MG63 (cell line): Measurements from ENCODE around the gene NOP9. TPM values are rescaled to one million over a fixed set of nuclear protein-coding genes. Genes with fewer than 3 reads are reported as not detected.
A peak's percentile ranks its signal among the peaks of the same experiment; 100 is the strongest.

Experiments
- DNase-seq: peaks from one replicate; pipeline ENCODE4 v3.0.0-alpha.2; 2020
- H3K27me3 ChIP-seq: fragments of 250-450 bp; sonication (Bioruptor Pico); 2 replicates; pipeline ENCODE4 v1.5.1; 2020; ENCODE audit warnings: mild to moderate bottlenecking, moderate library complexity
- H3K36me3 ChIP-seq: fragments of 250-450 bp; sonication (Bioruptor Pico); 2 replicates; pipeline ENCODE4 v1.5.1; 2020; ENCODE audit warnings: mild to moderate bottlenecking, moderate library complexity
- H3K4me3 ChIP-seq: fragments of 250-450 bp; sonication (Bioruptor Pico); 2 replicates; pipeline ENCODE4 v1.5.1; 2020; ENCODE audit warnings: mild to moderate bottlenecking, moderate library complexity
- H3K9me3 ChIP-seq: fragments of 250-450 bp; sonication (Bioruptor Pico); 2 replicates; pipeline ENCODE4 v1.5.1; 2020; ENCODE audit warnings: mild to moderate bottlenecking, moderate library complexity
- total RNA-seq: library from RNA; depleted of rRNA; stranded (reverse); fragments of >200 nt; shearing (Covaris generic); gene quantifications from 2 replicates; pipeline ENCODE4 v1.2.3, GENCODE V29; 2014; ENCODE audit warnings: low replicate concordance

Gene NOP9
- total RNA-seq, 1 experiment from 2014 or later = 10.6 TPM

GRCh38 chr14:24292118-24292807 is 7.4 kb upstream of the NOP9 start:
- no peaks in the 10 kb centered on the region for H3K9me3 ChIP-seq
- no peak overlapping the region for H3K4me3 ChIP-seq
- no peaks in the 10 kb centered on the region; the same call in 1 of the 2 replicates for H3K36me3 ChIP-seq
- no peak for DNase-seq
- no peaks in the 10 kb centered on the region for H3K27me3 ChIP-seq

DNA sequence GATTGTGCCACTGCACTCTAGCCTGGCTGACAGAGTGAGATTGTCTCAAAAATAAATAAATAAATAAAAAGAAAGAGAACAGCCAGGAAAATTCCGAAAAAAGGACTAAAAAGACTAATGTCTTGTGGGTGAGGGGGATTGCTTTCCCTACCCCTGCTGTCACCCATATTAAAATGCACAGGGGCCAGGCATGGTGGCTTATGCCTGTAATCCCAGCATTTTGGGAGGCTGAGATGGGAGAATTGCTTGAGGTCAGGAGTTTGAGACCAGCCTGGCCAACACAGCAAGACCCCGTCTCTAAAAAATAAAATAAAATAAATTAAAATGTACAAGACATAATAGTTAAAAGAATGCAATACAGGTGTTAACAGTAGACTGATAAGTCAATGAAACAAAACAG is 6.1 kb upstream of the NOP9 start:
- no peak for DNase-seq
- Histone ChIP-seq H3K9me3 (no peaks in the 10 kb centered on the region), H3K36me3 (no peaks in the 10 kb centered on the region; the same call in 1 of the 2 replicates), H3K4me3 (no peak overlapping the region), H3K27me3 (no peaks in the 10 kb centered on the region)

DNA sequence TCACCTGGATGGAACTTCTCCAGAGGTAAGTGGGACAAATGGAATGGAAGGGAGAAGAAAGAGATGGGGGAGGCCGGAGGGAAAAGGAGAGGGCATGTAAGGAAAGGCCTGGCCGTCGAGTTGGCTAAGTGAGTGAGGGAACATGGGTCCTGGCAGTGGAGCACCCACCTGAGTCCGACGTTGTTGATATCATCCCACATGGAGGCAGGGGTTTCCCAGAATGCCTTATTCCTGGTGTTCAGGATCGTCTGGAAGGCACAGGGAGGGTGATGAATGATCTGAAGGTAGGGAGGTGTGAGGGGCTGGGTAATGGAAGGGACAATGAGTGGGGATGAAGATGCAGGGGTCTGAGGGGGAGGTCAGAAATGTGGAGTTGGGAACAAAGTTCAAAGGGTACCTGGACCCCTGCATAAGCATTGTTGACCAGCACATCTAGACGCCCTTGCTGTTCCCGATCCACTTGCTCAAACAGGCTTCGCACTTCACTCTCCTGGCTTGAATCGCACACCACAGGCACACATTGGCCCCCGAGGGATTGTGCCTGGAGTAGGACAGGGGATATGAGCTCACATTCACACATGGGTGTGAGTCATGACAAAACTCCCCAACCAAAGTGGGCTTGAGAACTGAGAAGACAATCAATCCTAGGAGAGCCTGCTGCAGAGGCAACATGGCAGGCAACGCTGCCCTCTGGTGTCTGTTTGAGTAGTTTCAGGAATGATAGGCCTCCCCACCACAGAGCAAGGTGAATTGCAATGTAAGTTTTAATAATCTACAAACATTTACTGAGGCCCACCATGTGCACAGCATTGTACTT is 3.1 kb upstream of the NOP9 start:
- Histone ChIP-seq H3K27me3 (no peaks in the 10 kb centered on the region), H3K9me3 (no peaks in the 10 kb centered on the region), H3K36me3 (peaks cover 1% of the 10 kb centered on the region; the same call in 1 of the 2 replicates), H3K4me3 (no peak overlapping the region)
- DNase-seq = peak; percentile 60

- no peak for DNase-seq
- Histone ChIP-seq H3K27me3 (no peaks in the 10 kb centered on the region), H3K4me3 (no peak overlapping the region), H3K9me3 (no peaks in the 10 kb centered on the region), H3K36me3 (peaks cover 5% of the 10 kb centered on the region; the same call in 1 of the 2 replicates)
Observed at GRCh38 chr14:24297190-24297964, 2.3 kb upstream of the NOP9 start.

GRCh38 chr14:24298892-24299254 is 777 bp upstream of the NOP9 start:
- Histone ChIP-seq H3K36me3 (peaks cover 10% of the 10 kb centered on the region; the same call in 1 of the 2 replicates), H3K9me3 (no peaks in the 10 kb centered on the region), H3K27me3 (no peaks in the 10 kb centered on the region), H3K4me3 (peak overlapping the region; percentile 77)
- DNase-seq = peak; percentile 76

DNA sequence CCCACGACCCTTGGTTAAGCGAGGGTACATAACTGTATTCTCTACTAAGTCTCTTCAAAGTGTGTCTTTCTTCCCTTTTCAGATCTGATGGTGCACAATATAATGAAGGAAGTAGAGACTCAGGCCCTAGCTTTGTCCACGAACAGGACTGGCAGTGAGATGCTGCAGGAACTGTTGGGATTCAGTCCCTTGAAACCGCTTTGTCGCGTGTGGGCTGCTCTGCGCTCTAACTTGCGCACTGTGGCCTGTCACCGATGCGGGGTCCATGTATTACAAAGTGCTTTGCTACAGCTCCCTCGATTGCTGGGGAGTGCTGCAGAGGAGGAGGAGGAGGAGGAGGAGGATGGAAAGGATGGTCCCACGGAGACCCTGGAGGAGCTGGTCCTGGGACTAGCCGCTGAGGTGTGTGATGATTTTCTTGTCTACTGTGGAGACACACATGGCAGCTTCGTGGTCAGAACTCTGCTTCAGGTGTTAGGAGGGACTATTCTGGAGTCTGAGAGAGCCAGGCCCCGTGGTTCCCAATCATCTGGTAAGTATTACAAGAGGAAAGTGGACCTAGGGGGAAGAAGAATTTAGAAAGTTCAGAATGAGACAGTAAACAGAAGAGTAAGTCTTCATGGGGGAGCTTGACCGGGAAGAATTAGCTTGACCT is 803 bp downstream of the NOP9 start:
- H3K27me3 ChIP-seq = no peaks in the 10 kb centered on the region
- DNase-seq = no peak
- H3K9me3 ChIP-seq = no peaks in the 10 kb centered on the region
- H3K36me3 ChIP-seq = peaks cover 10% of the 10 kb centered on the region; the same call in 1 of the 2 replicates
- H3K4me3 ChIP-seq = peak overlapping the region; percentile 77

DNA sequence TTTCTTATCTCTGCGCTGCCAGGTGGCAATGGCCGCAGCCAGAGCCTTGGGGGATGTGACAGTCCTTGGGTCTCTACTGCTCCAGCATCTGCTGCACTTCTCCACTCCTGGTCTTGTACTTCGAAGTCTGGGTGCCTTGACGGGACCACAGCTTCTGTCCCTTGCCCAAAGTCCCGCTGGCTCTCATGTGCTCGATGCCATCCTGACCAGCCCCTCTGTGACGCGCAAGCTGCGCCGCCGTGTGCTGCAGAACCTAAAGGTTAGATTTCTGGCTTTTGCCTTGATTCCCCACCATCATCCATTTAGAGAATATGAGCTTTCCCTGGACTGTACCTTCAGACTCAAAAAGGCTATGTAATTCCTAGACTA is 4.4 kb downstream of the NOP9 start:
- Histone ChIP-seq H3K36me3 (peaks cover 13% of the 10 kb centered on the region; the same call in 1 of the 2 replicates), H3K27me3 (no peaks in the 10 kb centered on the region), H3K4me3 (no peak overlapping the region), H3K9me3 (no peaks in the 10 kb centered on the region)
- DNase-seq = no peak

- Histone ChIP-seq H3K36me3 (peaks cover 9% of the 10 kb centered on the region; the same call in 1 of the 2 replicates), H3K27me3 (no peaks in the 10 kb centered on the region), H3K9me3 (no peaks in the 10 kb centered on the region), H3K4me3 (no peak overlapping the region)
- no peak for DNase-seq
Observed at GRCh38 chr14:24307156-24307574, 7.5 kb downstream of the NOP9 start.

DNA sequence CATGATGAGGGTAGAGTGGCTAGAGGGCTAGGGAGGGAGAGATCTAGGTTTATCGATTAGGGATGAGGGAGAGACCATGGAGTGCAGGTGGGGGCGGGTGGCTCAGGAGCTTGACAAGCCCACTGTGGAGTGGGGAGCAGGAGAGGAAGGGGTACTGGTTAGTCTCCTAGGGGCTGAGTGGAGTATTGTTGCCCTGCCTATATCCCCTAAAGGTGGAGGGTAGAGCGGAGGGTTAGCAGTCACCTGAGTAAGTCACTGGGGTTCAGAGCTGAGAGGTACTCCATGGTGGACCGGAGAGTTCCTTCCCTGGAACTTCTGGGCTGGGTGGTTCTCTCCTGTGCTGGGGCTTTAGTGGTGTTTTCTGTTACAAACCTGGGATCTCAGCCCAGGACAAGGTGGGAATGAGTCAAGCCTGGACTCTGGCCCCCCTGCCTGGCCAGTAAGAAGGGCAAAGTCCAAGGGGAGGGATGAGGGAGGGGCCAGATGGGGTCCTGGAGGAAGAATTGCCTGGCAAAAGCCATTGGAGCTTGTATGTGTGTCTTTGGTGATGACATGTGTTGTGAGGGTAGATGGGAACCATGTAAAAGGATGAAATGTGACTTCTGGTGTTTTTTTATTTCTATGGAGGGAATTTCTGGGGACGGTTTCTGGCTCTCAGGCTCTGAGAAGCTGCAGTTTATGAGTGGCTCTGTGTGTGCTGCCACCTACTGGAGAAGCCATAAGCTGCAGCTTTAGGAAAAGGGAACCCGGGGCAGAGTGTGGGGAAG is 8.1 kb downstream of the NOP9 start, which contains the start of gene CIDEB:
Gene CIDEB (minus strand): TSS at position 403 of the 767 bp plus-strand sequence. CDS start 119 bp downstream, at position 284.
- peak; percentile 29 for DNase-seq
- Histone ChIP-seq H3K9me3 (no peaks in the 10 kb centered on the region), H3K27me3 (no peaks in the 10 kb centered on the region), H3K36me3 (peaks cover 3% of the 10 kb centered on the region; the same call in 1 of the 2 replicates), H3K4me3 (no peak within 1 kb of the TSS)

- H3K9me3 ChIP-seq = no peaks in the 10 kb centered on the region
- H3K36me3 ChIP-seq = peaks cover 2% of the 10 kb centered on the region; the same call in 1 of the 2 replicates
- no peak for DNase-seq
- H3K27me3 ChIP-seq = no peaks in the 10 kb centered on the region
- no peak overlapping the region for H3K4me3 ChIP-seq
Observed at GRCh38 chr14:24308342-24309124, 8.9 kb downstream of the NOP9 start.

DNA sequence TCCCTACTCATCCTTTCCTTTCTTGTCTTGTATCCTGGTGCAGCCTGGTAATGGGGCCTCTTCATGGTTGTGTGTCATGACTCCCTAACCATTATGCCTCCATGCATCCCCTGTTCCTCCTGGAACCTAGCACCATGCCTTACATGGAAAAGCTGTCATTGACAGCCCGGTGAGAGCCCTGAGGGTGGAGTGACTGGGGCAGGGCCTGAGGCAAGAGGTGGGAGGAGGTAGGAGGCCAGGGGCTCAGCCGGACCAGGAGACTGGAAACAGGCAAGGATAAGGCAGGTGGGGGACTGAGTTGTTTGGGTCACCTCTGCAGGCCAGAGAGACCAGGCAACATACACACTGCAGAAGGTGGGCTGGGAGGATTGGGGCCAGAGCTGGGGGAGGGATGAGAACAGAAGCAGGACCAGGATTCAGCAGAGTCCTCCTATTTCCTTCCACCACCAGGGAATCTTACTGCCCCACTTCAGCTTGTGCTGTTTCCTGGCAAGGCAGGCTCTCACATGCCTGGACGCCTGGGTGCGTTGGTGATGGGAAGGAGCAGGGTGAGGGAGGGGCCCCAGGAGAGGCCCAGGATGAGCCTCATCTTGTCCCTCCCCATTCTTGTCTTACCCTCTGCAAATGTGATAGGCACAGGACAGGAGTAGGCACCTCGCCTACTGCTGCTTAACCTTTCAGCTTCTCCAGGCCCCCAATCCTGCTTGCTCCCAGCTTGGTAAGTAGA is 10.1 kb downstream of the NOP9 start, which contains the start of gene LTB4R2:
Gene LTB4R2 (plus strand): TSS at position 603 of the 727 bp plus-strand sequence. CDS start 525 bp downstream, outside the sequence.
- no peak for DNase-seq
- H3K4me3 ChIP-seq = no peak within 1 kb of the TSS
- H3K36me3 ChIP-seq = peaks cover 2% of the 10 kb centered on the region; the same call in 1 of the 2 replicates
- no peaks in the 10 kb centered on the region for H3K9me3 ChIP-seq
- no peaks in the 10 kb centered on the region for H3K27me3 ChIP-seq

- DNase-seq = no peak
- no peaks in the 10 kb centered on the region for H3K9me3 ChIP-seq
- H3K36me3 ChIP-seq = peaks cover 2% of the 10 kb centered on the region; the same call in 1 of the 2 replicates
- no peaks in the 10 kb centered on the region for H3K27me3 ChIP-seq
- H3K4me3 ChIP-seq = no peak overlapping the region
Observed at GRCh38 chr14:24310265-24310645, 10.6 kb downstream of the NOP9 start.

DNA sequence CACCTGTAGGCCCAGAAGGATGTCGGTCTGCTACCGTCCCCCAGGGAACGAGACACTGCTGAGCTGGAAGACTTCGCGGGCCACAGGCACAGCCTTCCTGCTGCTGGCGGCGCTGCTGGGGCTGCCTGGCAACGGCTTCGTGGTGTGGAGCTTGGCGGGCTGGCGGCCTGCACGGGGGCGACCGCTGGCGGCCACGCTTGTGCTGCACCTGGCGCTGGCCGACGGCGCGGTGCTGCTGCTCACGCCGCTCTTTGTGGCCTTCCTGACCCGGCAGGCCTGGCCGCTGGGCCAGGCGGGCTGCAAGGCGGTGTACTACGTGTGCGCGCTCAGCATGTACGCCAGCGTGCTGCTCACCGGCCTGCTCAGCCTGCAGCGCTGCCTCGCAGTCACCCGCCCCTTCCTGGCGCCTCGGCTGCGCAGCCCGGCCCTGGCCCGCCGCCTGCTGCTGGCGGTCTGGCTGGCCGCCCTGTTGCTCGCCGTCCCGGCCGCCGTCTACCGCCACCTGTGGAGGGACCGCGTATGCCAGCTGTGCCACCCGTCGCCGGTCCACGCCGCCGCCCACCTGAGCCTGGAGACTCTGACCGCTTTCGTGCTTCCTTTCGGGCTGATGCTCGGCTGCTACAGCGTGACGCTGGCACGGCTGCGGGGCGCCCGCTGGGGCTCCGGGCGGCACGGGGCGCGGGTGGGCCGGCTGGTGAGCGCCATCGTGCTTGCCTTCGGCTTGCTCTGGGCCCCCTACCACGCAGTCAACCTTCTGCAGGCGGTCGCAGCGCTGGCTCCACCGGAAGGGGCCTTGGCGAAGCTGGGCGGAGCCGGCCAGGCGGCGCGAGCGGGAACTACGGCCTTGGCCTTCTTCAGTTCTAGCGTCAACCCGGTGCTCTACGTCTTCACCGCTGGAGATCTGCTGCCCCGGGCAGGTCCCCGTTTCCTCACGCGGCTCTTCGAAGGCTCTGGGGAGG is 11.3 kb downstream of the NOP9 start, which contains the start of gene LTB4R:
Gene LTB4R (plus strand): TSS at position 857 of the 959 bp plus-strand sequence. CDS start 4,150 bp downstream, outside the sequence.
- H3K4me3 ChIP-seq = no peak within 1 kb of the TSS
- DNase-seq = no peak
- no peaks in the 10 kb centered on the region for H3K9me3 ChIP-seq
- H3K36me3 ChIP-seq = peaks cover 2% of the 10 kb centered on the region; the same call in 1 of the 2 replicates
- no peaks in the 10 kb centered on the region for H3K27me3 ChIP-seq
